Stimulated activated naive B cell treated with anti-CD40 and anti-IgM and Interleukin-4, amounts not matched to agents 10 μg/mL and 1 μg/mL and 100 μg/mL, for 72 hours (primary cell): ENCODE data around the gene DPM2.

Experiments used
- ATAC-seq, 2 donors: fragments of 150-1000 bp; cut with Tn5 transposase; replicated peaks; 2 replicates each; pipeline ENCODE4 v1.10.0; 2021; ENCODE audit warnings: moderate library complexity in 1 of 2
- DNase-seq: peaks from one replicate; pipeline ENCODE4 v3.0.0; 2021
- H3K27ac Mint-ChIP-seq: one replicate; pipeline ENCODE4 v1.8.0; 2022; ENCODE audit warnings: mild to moderate bottlenecking, mixed read lengths
- H3K27me3 Mint-ChIP-seq, 2 donors: one replicate each; pipeline ENCODE4 v1.8.0; 2022; ENCODE audit warnings: mixed read lengths in 2 of 2
- H3K36me3 Mint-ChIP-seq, 2 donors: one replicate each; pipeline ENCODE4 v1.8.0; 2022; ENCODE audit warnings: mixed read lengths in 2 of 2, mild to moderate bottlenecking in 1 of 2
- H3K4me1 Mint-ChIP-seq, 2 donors: one replicate each; pipeline ENCODE4 v1.8.0; 2022; ENCODE audit warnings: mixed read lengths in 2 of 2, mild to moderate bottlenecking in 1 of 2
- H3K4me3 Mint-ChIP-seq, 2 donors: one replicate each; pipeline ENCODE4 v1.8.0; 2022; ENCODE audit warnings: mild to moderate bottlenecking in 2 of 2, mixed read lengths in 2 of 2, moderate library complexity in 1 of 2
- H3K9me3 Mint-ChIP-seq, 2 donors: one replicate each; pipeline ENCODE4 v1.8.0; 2022; ENCODE audit warnings: mixed read lengths in 2 of 2, mild to moderate bottlenecking in 1 of 2

The DPM2 gene

DNA sequence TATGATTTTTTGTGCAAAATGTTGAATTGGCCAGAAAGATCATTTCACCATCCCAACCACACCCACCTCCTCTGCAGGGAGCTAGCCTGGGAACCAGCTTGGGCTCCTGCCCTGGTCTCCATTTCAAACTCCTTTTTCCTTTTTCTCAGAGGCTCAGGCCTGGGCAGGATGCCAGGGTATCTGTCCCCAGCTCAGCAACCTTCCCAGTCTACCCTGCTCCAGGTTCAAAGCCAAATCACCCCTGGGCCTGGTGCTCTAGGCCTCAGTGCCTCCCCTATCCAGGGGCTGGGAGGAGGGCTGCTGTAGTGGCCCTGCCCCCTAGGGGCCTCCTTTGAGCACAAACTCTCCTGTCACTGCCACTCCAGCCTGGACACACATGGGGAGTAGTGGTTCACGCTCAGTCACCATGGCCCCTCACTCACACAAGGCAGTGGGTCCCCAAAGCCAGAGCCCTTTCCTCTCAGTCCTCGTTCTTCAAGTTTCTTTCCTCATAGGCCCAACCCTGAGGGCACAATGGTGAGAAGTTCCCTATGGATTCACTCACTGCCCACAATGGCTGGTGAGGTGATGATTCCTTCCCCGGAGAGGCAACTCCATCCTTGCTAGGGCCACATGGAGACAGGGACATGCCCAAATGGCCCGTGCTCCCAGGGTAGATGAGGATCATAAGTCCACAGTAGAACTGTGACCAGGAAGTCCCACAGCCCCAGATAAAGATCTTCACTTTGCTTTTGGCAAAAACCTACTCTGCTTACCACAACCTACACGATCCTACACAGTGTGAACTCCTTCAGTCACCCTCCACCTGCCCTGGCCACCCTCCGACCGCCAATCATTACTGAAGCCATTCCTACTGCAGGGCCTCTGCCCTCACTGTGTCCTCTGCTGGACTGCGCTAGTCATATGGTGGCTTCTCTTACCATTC lies 19.2 kb downstream of the DPM2 start:
- peak overlapping the region; percentile 94 for H3K27ac Mint-ChIP-seq
- H3K4me3 Mint-ChIP-seq = peak overlapping the region; percentile 86 to 87
- no peaks in the 10 kb centered on the region for H3K9me3 Mint-ChIP-seq
- peaks cover 16 to 20% of the 10 kb centered on the region in 2 donors for H3K36me3 Mint-ChIP-seq
- H3K4me1 Mint-ChIP-seq = peaks cover 39 to 65% of the 10 kb centered on the region in 2 donors
- ATAC-seq (no peak), DNase-seq (no peak)
- no peaks in the 10 kb centered on the region for H3K27me3 Mint-ChIP-seq

DNA sequence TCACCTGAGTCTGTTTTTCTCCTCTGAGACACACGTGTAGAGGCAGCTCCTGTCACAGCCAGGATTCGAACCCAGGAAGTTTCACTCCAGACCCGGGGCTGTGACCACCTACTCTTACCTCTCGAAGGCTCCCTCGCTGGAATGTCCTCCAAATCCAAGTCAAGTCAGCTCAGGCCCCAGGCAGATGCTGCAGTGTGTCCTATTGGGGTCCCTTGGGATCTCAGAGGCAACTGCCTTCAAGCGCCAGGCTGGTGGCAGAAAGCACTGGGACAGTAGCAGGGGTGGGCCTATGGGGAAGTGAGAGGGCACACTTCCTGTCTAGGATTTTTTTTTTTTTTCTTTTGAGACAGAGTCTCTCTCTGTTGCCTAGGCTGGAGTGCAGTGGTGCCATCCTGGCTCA lies 20.1 kb downstream of the DPM2 start:
- peak overlapping the region; percentile 94 for H3K27ac Mint-ChIP-seq
- H3K27me3 Mint-ChIP-seq = no peaks in the 10 kb centered on the region
- peak; percentile 84 for DNase-seq
- H3K4me3 Mint-ChIP-seq = peak overlapping the region; percentile 86 to 87
- ATAC-seq = peak; percentile 73 to 74
- H3K36me3 Mint-ChIP-seq = peaks cover 23 to 26% of the 10 kb centered on the region in 2 donors
- H3K4me1 Mint-ChIP-seq = peaks cover 45 to 72% of the 10 kb centered on the region in 2 donors
- H3K9me3 Mint-ChIP-seq = no peaks in the 10 kb centered on the region

DNA sequence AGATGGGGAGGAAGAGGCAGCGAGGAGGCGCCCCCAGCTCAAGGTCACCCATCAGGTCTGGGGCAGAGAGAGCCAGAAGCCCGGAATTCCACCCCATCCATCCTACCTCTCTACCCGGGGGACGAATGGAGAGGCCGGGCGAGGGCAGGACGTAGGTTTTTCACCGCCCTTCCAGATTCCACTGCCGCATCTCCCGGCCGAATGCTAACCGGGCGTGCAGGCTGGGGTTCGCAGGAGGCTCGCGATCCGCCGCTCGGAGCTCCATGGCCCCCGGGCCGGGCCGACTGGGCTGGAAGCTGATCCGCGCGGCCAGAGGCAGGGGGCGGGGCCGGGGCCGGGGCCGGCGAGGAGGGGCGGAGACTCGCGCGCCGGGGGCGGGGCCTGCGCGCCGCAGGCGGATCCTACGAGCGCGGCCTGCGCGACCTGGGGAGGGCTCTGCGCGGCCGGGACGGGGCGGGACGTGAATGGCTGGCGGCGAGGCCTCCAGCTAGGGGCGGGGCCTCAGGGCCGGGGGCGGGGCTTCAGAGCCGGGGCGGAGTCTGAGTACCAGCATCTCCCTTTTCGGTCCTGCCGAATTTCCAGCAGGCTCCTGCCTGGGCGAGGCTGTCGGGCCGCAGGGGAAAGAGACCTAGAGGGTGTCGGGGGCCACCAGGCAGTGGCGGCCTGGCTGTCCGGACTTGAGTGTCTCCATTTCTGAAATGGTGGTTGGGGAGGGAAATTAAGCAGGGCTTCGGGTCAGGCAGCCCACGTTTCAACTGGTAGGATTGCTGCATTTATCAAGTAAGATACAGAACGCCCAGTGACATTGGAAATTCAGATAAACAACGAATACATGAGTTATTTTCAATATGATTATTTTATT lies 20.7 kb downstream of the DPM2 start, which contains the start of gene ST6GALNAC4:
ST6GALNAC4 (minus strand) TSS at position 322 of the 862 bp plus-strand sequence. CDS start 622 bp downstream, outside the sequence.
- Mint-ChIP-seq H3K4me3 (peak within 1 kb of the TSS; percentile 88 to 96), H3K36me3 (peaks cover 23 to 32% of the 10 kb centered on the region in 2 donors), H3K4me1 (peaks cover 48 to 75% of the 10 kb centered on the region in 2 donors), H3K27me3 (no peaks in the 10 kb centered on the region), H3K9me3 (no peaks in the 10 kb centered on the region), H3K27ac (peak within 1 kb of the TSS; percentile 98)
- peak; percentile 78 to 85 for ATAC-seq
- DNase-seq = peak; percentile 89

- H3K27ac Mint-ChIP-seq = peak overlapping the region; percentile 98
- H3K9me3 Mint-ChIP-seq = no peaks in the 10 kb centered on the region
- no peaks in the 10 kb centered on the region for H3K27me3 Mint-ChIP-seq
- peaks cover 24 to 38% of the 10 kb centered on the region in 2 donors for H3K36me3 Mint-ChIP-seq
- peak overlapping the region; percentile 88 to 96 for H3K4me3 Mint-ChIP-seq
- H3K4me1 Mint-ChIP-seq = peaks cover 52 to 75% of the 10 kb centered on the region in 2 donors
- ATAC-seq = peak; percentile 36 to 38
- DNase-seq = peak; percentile 78
Measured at GRCh38 chr9:127915801-127916719, 21.6 kb downstream of the DPM2 start.

GRCh38 chr9:127915325-127915752 lies 22.3 kb downstream of the DPM2 start:
- DNase-seq (no peak), ATAC-seq (peak in 1 of 2 donors; percentile 3)
- H3K27me3 Mint-ChIP-seq = no peaks in the 10 kb centered on the region
- H3K4me1 Mint-ChIP-seq = peaks cover 51 to 75% of the 10 kb centered on the region in 2 donors
- H3K9me3 Mint-ChIP-seq = no peaks in the 10 kb centered on the region
- peak overlapping the region; percentile 98 for H3K27ac Mint-ChIP-seq
- H3K4me3 Mint-ChIP-seq = peak overlapping the region; percentile 88 to 96
- peaks cover 24 to 45% of the 10 kb centered on the region in 2 donors for H3K36me3 Mint-ChIP-seq

- Mint-ChIP-seq H3K4me3 (no peak overlapping the region), H3K27ac (no peak overlapping the region), H3K36me3 (peaks cover 28 to 51% of the 10 kb centered on the region in 2 donors), H3K9me3 (no peaks in the 10 kb centered on the region), H3K27me3 (no peaks in the 10 kb centered on the region), H3K4me1 (peaks cover 45 to 68% of the 10 kb centered on the region in 2 donors)
- ATAC-seq (no peak), DNase-seq (no peak)
Measured at GRCh38 chr9:127913682-127914081, 24.0 kb downstream of the DPM2 start.

DNA sequence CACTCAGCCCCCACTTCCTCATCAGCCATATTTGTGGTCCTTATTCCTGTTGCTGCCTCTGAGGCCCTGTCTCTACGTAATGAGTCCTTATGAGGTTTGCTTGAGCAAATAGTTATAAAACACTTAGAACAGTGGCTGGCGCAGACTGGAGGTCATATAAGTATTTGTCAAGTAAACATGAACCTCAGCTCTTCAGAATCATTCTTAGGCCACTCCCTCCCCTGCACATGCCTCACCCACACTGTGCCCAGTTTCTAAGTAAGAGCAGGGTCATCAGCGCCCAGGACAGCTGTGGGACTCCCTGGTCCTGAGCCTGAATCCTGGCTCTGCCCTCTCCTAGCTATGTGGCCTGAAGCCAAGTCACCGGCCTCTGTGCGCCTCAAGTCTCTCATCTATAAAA lies 24.8 kb downstream of the DPM2 start:
- Mint-ChIP-seq H3K4me3 (no peak overlapping the region), H3K4me1 (peaks cover 37 to 60% of the 10 kb centered on the region in 2 donors), H3K36me3 (peaks cover 31 to 54% of the 10 kb centered on the region in 2 donors), H3K9me3 (no peaks in the 10 kb centered on the region), H3K27me3 (no peaks in the 10 kb centered on the region), H3K27ac (peak overlapping the region; percentile 27)
- ATAC-seq (no peak), DNase-seq (no peak)

DNA sequence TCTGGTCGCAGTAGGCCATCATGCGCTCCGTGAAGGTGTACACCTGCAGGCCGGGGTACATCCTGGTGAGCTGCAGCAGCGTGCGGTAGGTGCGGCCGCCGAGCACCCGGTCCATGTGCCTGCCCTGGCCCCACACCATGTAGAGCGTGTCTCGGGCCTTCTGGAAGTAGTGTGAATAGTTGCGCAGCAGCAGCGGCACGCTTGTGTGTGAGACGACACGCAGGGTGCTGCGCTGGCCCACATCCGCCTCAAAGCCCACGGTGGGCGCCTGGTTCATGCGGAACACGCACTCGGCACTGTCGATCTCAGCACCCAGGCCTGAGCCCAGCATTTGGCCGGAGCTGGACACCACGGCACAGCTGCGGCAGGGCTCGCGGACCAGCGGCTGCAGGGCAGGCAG lies 25.4 kb downstream of the DPM2 start:
- Mint-ChIP-seq H3K4me3 (no peak overlapping the region), H3K4me1 (peaks cover 33 to 56% of the 10 kb centered on the region in 2 donors)

DNA sequence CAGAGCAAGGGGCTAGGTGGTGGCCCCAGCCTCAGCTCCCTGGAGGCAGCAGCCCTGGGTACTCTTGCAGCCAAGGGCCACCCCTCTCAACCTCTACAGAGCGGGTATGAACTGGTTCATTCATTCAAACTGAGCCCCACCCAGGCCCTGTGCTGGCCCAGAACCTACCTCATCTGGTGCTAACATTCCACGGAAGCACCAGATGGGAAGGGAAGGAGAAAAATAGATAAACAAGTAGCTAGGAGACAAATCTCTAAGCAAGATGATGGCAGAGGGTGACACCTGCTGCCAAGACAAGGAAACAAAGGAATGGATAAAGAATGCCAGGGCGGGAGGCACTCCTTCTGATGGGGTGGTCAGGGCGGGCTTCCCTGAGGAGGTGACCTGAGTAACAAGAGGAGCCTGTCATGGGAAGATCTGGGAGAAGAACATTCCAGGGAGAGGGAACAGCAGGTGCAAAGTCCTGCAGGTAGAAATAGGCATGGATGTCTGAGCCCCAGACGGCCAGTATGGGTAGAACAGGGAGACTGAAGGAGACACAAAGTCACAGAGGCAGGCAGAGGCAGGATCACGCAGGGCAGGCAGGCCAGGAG lies 26.9 kb downstream of the DPM2 start:
- no peaks in the 10 kb centered on the region for H3K27me3 Mint-ChIP-seq
- DNase-seq = no peak
- no peaks in the 10 kb centered on the region for H3K9me3 Mint-ChIP-seq
- ATAC-seq = no peak
- peak overlapping the region; percentile 93 for H3K27ac Mint-ChIP-seq
- H3K4me3 Mint-ChIP-seq = peak overlapping the region in 1 of 2 donors; percentile 52
- peaks cover 34 to 55% of the 10 kb centered on the region in 2 donors for H3K36me3 Mint-ChIP-seq
- peaks cover 39 to 63% of the 10 kb centered on the region in 2 donors for H3K4me1 Mint-ChIP-seq

More for the DNA sequence above, 25.4 kb downstream of the DPM2 start:
- Mint-ChIP-seq H3K27me3 (no peaks in the 10 kb centered on the region), H3K36me3 (peaks cover 31 to 55% of the 10 kb centered on the region in 2 donors), H3K27ac (peak overlapping the region; percentile 93), H3K9me3 (no peaks in the 10 kb centered on the region)
- DNase-seq (no peak), ATAC-seq (no peak)

DNA sequence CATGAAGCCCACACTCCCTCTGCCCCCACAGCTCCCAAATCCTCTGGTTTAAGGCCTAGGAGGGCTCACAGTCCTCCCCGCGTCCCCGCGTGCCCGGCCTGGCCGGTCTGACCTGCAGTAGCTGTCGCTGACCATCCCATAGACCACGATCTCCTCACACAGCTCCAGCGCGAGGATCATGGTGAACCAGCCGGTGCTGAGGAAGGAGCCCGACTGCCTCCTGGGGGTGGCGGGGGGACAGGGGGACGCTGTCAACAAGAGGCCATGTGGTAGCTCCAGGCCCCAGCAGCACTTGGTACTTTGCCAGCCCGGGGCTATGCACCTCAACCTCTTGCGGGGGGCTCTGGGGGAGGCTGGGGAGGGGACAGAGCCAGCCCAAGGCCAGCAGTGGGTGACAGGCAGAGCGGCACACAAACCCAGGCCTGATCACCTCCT lies 27.8 kb downstream of the DPM2 start:
- no peak for ATAC-seq
- no peaks in the 10 kb centered on the region for H3K27me3 Mint-ChIP-seq
- H3K9me3 Mint-ChIP-seq = no peaks in the 10 kb centered on the region
- peaks cover 40 to 63% of the 10 kb centered on the region in 2 donors for H3K4me1 Mint-ChIP-seq
- no peak overlapping the region for H3K4me3 Mint-ChIP-seq
- no peak for DNase-seq
- H3K36me3 Mint-ChIP-seq = peaks cover 33 to 54% of the 10 kb centered on the region in 2 donors
- peak overlapping the region; percentile 93 for H3K27ac Mint-ChIP-seq

- no peaks in the 10 kb centered on the region for H3K27me3 Mint-ChIP-seq
- no peak overlapping the region for H3K27ac Mint-ChIP-seq
- peaks cover 46 to 70% of the 10 kb centered on the region in 2 donors for H3K4me1 Mint-ChIP-seq
Measured at GRCh38 chr9:127908660-127908926, 29.1 kb downstream of the DPM2 start.

GRCh38 chr9:127907867-127908659 lies 29.6 kb downstream of the DPM2 start:
- H3K27me3 Mint-ChIP-seq = no peaks in the 10 kb centered on the region
- no peaks in the 10 kb centered on the region for H3K9me3 Mint-ChIP-seq
- H3K36me3 Mint-ChIP-seq = peaks cover 24 to 47% of the 10 kb centered on the region in 2 donors
- H3K27ac Mint-ChIP-seq = no peak overlapping the region
- no peak overlapping the region for H3K4me3 Mint-ChIP-seq
- no peak for DNase-seq
- H3K4me1 Mint-ChIP-seq = peaks cover 50 to 74% of the 10 kb centered on the region in 2 donors
- no peak for ATAC-seq

More at GRCh38 chr9:127908660-127908926, 29.1 kb downstream of the DPM2 start:
- Mint-ChIP-seq H3K36me3 (peaks cover 26 to 46% of the 10 kb centered on the region in 2 donors), H3K4me3 (no peak overlapping the region), H3K9me3 (no peaks in the 10 kb centered on the region)
- DNase-seq = no peak
- ATAC-seq = no peak
